Activated CD8-positive, alpha-beta memory T cell treated with anti-CD3 and anti-CD28 coated beads, Interleukin-2, amount 50 U/mL, for 1 hour (primary cell): Measurements from ENCODE around the gene SAMD14.

Experiments
- DNase-seq: peaks from one replicate; pipeline ENCODE4 v3.0.0-alpha.2; 2020; ENCODE audit errors: extremely low read depth

The SAMD14 gene

DNA sequence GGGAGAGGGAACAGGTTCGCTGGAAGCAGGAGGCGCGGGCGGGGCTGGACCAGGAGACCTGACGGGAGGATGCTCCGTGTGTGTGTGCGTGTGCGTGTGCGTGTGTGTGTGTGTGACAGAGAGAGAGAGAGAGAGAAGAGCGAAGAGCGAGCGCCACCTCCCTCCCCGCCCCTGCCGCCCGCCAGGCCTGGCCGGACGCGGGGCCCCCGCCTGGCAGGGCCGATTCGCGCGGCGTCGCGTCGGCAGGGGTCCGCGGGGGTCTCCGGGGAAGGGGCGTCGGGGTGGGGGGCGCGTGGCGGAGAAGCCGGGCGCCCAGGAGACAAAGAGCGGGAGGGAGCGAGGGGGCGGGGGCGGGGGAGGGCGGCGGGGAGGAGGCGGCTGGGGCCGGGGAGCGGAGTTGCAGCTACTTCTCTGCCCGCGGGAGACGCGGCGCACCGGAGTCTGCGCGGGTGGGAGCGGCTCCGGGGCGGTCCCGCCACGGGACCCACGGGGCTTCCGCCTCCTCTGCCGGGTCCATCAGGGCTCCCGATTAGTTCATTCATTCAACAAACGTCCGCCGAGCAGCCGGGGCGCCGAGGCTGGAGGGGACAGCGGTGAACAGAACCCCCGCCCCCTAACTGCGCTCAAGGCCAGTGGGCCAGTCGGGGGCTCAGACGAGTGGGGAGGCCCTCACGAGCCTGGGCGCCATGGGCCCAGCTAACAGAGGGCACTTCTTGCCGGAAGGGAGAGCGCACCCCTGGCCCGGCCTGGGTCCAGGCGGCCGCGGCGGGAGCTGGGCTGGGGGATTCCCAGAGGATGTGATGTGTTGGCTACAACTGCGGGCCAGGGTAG is at the start of gene SAMD14:
Gene SAMD14 (minus strand): TSS at position 433 of the 831 bp plus-strand sequence. CDS start 5,201 bp downstream, outside the sequence.
- DNase-seq = no peak

DNA sequence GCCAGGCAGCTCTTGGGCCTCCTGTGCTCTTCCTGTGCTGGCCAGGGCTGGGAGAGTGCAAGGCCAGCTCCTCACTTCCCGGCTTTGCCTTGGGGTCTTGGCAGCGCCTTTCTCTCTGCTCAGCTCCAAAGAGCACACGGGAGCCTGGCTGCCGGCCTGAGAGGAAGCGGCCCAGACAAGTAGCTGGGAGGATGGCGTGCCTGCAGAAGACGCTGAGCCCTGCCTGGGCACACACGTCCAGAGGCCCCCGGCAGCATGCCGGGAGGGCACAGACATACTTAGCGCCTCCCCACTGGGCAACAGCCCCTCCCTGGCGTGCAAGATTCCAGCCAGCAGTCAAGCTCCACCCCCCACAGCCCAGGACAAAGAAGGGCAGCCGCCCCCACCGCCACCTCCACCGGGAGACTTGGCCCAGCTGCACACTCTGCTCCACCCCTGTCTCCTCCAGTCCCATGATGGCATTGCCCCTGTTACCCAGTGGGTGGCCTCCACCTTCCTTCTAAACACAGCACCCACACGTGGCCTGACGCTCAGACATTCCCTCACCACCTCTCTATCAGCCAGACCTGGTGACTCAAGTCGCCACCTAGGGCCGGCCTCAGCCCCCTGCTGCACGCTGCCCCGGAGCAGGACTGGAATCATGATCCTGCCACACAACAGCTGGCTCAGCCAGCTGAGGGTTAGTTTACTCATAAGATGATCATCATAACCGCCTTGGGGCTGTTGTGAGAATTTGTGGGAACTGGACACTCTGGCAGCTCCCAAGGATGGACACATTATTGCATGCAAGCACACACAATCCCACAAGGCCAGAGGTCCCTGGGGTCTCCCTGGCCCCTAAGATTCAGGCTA is 48.2 kb upstream of the SAMD14 start:
- no peak for DNase-seq

DNA sequence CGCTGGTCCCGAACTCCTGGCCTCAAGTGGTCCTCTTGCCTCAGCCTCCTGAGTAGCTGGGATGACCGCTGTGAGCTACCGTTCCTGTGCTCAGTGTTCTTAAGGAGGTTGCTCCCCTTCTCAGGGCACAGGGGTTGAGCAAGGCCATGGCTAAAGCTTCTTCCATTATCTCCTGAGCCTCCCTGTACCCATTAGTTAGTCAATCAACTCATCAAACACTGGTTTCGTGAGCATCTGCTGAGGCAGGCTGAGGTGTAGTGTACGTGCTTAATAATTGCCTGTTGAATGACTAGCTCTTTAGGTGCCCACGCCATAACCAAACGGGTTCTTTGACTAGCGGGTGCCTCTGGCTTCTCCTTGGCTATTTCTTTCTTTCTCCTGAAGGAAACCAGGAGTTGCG is 47.5 kb upstream of the SAMD14 start:
- no peak for DNase-seq

DNA sequence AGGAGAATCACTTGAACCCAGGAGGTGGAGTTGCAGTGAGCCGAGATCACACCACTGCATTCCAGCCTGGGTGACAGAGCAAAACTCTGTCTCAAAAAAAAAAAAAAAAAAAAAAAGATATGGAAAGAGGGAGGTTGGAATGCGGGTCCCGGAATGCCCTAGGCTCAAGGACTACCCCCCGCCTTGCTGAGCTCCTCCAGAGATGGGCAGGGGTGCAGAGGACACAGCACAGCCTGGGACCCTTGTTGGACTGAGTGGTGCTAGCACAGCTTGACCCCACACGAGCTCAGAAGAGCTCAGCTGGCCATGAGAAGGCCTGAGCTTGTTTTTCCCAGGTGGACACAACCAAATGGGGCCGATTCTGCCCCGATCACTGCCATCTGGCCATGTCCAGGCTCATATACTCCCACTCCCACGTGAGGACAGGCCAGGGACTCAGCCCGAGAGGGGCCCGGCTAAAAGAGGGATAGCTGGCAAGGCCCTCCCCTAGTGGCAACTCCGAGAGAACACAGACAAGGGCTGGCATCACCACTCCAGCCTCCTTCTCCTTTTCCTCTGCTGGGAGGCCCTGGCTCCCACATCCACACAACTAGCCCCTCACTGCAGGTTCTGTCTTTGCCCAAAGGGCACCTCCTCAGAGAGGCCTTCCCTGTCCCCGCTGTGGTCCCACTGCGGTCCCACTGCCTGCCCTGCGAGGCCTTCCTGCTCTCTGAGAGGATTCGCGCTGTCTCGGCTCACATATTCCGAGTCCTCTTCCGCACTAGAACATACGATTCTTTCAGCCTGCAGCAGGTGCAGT is 46.8 kb upstream of the SAMD14 start:
- DNase-seq = no peak

DNA sequence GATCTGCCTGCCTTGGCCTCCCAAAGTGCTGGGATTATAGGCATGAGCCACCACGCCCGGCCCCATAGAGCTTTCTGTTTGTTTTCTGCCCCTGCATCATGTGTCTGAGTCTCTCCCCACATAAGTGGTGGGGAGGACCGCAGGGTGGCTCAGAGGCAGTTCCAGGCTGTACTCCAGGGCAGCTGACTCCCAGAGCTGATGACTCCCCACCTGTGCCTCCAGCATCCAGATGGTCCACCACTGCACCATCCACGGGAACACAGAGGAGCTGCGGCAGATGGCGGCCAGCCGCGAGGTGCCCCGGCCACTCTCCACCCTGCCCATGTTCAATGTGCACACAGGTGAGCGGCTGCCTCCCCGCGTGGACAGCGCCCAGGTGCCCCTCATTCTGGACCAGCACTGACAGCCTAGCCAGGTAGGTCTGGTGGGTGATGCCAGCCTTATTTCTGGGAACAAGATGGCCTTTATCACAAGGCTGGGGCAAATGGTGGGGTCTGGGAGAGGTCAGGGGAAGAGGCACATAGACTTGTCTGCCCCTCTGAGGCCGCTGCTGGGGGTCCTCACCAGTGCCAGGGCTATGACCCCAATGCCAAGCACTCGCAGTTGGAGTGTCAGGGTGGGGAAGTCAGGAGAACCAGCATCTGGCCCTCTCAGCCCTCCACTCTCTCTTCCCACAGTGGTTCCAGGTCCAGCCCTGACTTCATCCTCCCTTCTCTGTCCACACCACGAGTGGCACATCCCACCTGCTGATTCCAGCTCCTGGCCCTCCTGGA is 45.3 kb upstream of the SAMD14 start:
- DNase-seq = no peak

DNA sequence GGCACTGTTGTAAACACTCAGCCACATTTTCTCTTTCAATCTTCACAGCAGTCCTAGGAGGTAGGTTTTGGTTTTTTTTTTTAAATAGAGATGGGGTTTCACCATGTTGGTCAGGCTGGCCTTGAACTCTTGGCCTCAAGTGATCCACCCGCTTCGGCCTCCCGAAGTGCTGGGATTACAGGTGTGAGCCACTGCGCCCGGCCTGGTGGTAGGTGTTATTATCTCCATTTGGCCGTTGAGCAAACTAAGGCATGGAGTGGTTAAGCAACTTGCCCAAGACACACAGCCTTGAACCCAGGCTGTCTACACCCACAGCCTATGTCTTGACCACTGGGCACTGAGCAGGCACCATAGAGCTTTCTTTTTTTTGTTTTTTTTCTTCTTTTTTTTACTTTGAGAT is 44.5 kb upstream of the SAMD14 start:
- no peak for DNase-seq

DNA sequence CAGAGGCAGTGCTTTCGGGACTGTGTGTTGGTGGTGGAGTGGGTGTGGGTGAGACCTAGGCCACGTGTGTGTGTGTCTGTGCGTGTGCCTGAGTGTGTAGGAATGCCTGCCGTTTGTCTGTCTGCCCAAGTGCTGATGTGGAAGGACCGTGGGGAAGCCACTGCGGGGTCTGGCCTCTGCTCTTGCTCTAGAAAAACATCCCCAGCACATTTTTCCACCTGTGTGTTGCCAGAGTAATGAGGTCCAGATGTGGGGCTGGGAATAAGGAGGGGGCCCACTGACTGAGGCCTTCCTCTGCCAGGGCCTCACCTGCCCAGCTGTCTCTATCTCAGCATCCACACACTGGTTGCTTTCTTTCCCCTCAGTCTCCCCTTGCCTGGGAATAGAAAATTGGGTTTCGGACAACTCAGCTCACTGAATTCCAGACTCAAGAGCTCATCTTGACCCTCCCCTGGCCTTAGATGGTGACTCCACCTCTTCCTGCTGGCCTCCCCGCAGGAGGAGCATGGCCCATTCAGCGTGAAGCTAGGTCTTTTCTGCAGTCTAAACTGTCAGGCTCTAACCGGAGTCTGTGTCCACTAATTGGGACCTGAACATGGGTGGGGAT is 43.5 kb upstream of the SAMD14 start:
- DNase-seq = no peak

DNA sequence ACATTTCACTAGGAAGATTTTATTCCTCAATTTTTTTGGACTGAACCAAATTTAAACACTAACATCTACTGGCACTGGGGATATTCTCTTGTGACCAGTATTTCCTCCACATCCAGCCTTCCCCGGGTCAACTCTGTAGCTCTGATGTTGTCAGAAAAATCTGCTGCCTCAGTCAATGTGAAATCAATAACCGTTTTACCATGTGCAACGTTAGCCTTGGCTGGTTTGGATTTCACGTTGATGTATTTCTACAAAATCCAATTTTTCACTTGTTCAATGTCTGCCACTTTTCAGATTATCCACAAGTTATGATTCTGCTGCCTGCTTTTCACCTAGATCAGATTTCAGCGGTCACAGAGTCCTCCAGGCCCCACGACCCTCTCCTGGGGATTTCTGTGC is 43.0 kb upstream of the SAMD14 start:
- DNase-seq = no peak

DNA sequence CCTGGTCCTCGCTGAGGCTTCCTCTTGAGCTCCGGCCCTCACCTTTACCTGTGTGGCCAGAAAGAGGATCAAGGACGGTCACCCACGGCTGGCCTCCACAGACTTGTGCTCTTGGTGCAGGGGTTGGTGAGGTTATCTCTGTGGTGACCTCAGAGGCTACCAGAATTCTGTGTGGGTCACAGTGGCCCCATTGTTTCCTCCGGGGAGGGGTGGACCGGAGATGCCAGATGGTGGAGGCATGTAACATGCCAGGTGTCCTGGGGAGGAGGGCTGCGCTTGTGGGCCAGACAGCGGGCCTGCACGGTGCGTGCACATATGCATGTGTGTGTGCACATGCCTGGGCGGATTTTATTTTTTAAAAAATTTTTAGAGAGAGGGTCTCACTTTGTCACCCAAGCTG is 42.2 kb upstream of the SAMD14 start:
- no peak for DNase-seq

DNA sequence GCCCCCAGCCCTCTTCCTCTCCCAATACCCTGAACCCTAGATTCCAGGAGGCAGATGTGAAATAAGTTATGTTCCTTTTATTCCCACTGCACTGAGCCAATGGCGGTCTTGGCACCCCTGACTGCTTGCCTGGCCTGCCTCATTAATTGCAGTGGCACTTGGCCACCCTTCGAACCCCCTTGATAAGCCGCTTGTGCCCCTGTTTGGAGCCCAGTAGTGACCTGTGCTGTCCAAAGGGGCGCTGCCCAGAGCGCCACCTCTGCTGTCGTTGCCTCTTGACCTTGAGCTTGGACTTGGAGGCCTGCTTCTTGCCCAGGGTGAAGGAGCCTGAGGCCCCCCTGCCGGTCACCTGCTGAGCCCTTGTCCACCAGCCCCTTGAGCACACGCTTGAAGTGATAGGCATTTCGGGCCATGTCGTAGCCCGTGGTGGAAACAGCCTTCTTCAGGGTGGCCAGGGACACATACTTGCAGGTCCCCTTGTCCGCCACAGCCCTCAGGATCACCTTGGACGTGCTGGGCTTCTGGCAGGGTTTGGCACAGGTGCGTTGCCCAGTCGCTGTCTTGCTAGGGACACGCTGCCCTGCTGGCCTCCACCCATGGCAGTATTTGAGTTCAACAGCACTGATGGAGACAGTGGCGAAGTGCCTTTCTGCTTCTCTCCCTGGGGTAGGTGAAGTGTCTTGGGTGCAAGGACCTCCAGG is 41.6 kb upstream of the SAMD14 start:
- DNase-seq = no peak

DNA sequence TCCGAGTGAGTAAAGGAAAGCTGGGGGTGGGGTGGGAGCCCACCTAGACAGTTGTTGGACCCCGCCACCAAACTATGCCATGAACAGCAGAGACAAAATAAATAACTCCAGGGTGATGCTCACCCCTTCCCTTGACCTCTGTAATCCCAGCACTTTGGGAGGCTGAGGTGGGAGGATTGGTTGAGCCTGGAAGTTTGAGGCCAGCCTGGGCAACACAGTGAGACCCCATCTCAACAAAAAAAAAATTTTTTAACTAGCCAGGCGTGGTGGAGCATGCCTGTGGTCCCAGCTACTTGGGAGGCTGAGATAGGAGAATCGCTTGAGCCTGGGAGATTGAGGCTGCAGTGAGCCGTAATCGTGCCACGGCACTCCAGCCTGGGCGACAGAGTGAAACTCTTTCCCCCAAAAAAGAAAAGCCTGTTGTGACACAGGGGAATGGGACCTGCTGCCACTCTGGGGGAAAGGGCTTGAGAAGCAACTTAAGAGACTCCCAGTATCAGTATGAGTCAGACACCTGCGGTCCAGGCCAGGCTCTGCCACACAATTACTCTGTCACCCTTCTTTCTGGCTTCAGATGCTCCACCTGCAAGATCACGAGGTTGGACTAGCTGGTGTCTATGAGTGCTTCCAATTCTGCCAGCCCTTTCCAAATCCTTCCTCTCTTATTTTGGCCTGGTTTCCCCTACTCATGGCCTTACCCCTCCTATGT is 40.9 kb upstream of the SAMD14 start:
- no peak for DNase-seq

DNA sequence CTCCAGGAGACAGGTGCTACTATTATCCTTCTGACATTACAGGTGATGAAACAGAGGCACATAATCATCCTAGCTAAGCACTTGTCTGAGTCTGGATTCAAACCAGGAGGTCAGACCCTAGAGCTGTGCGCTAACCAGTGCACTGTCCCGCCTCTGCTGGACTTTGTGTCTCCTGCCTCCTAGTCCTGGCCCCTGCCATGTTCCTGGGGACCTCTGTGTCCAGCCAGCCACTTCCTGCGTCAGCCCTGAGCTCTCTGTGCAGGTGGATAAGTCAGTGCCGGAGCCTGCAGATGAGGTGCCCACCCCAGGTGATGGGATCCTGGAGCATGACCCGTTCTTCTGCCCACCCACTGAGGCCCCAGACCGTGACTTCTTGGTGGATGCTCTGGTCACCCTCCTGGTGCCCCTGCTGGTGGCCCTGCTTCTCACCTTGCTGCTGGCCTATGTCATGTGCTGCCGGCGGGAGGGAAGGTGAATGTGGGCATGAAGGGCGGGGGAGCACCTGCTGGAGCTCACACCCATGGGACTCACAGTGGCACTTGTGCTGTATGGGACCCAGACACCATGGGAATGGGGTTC is 40.0 kb upstream of the SAMD14 start:
- no peak for DNase-seq

DNA sequence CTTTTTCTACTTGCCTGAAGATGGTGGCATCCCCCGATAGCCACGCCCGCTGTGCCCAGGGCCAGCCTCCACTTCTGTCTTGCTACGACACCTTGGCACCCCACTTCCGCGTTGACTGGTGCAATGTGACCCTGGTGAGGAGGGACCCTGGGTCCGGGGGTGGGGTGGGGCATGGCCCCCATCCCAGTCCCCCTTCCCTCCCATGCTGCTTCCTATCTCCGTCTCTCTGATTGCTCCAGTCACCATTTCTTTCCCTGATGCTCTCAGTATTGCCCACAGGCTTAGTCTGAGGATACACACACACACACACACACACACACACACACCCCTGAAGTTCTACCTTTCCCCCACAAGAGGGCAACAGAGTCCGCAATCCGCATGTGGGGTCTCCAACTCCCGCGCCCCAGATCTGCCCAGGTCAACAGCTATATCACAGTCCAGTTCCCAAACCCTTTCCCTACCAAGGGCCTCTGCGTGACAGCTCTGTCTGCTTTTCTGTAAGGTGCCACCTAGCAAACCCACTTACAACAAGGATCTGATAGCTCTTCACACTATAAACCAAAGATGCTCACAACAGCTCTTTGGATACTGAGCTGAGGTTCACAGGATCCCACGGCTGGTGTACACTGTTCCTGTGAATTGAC is 39.3 kb upstream of the SAMD14 start:
- peak; percentile 36 for DNase-seq

DNA sequence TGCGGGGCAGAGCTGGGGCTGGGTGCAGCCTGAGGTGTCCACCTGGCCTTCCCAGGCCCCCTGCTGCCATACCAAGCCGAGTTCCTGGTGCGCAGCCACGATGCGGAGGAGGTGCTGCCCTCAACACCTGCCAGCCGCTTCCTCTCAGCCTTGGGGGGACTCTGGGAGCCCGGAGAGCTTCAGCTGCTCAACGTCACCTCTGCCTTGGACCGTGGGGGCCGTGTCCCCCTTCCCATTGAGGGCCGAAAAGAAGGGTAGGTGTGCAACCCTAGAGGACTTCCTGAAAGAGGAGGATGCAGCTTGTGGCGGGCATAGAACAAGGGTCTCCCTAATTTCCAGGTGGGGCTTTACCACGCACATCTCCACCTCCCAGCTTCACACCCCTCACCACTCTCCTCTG is 38.4 kb upstream of the SAMD14 start:
- no peak for DNase-seq

DNA sequence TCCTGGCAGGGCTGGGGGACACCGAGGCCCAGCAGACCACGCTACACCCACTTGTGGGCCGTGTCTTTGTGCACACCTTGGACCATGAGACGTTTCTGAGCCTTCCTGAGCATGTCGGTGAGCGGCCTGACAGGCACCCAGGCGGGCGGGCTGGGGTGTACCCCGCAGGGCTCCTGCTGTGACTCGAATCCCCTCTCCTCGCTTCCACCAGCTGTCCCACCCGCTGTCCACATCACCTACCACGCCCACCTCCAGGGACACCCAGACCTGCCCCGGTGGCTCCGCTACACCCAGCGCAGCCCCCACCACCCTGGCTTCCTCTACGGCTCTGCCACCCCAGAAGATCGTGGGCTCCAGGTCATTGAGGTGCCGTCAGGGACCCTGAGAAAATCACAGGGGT is 37.4 kb upstream of the SAMD14 start:
- no peak for DNase-seq

DNA sequence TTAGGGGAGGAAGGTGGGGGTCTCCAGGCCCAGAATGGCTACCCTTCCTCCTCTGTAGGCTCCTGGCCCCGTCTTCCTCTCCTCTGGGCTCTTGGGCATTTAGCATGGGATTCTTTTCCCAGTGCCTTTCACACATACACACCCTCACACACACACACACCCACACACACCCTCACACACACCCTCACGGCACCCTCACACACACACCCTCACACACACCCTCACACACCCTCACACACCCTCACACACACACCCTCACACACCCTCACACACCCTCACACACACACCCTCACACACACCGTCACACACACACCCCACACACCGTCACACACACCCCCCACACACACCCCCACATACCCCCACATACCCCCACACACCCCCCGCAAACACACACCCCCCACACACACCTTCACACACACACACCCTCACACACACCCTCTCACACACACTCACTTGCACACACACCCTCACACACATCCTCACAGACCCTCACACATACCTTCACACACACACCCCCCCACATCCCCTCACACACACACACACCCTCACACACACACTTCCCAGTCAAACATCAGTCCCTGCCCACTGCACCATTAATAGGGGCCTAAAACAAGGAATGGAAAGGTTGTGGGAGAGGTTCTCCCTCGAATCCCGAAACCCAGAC is 36.7 kb upstream of the SAMD14 start:
- no peak for DNase-seq

DNA sequence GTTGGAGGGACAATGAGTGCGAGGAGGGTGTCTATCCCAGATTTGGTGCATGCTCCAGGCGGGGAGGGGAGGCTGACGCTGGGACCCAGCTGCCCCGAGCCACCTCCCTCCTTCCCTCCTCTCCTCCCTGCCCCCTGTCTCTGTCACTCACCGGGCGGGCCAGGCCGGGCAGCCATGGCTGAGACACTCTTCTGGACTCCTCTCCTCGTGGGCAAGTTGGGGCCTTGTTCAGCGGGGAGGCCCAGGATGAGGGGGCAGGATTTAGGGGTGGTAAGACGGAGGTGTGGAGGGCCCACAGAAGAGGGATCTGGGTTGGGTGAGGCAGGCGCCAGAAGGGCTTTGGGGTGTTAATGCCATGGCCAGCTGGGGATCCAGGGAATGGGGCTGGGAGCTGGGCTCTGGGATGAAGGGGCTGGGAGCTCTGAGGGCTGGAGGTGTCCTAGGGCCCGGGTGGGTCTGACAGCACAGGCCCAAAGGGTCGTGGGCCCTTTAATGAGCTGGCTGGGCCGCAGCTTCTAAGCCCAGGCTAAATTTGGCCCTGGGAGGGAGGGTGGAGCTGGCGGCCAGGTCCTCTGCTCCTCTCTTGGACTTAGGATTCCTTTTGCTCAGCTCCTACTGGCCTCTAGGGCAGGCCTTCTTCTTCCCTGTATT is 36.0 kb upstream of the SAMD14 start, which contains the start of gene SGCA:
Gene SGCA (plus strand): TSS at position 139 of the 651 bp plus-strand sequence. CDS start 36 bp downstream, at position 175.
- no peak for DNase-seq

DNA sequence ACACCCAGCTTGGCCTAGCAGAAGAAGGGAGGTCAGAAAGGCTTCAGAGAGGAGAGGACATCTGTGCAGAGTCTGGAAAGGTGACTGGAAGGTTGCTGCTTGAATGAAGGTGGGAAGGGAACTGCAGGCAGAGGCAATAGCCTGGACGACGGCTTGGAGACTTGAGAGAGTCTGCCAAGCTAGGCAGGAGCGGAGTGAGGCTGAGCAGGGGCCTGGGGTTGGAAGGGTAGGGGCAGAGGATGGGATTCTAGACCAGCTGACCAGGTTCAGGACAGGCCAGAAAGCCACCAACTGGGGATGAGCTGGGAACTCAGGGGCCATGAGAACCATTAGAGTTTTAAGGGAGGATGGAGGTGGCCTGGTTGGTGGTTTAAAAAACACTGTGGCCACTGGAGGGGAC is 35.5 kb upstream of the SAMD14 start:
- DNase-seq = no peak
